ENCODE measurements around the gene TCOF1.
"Not testable (repeated sequence)": the region's sequence is repeated elsewhere in the genome, so short reads cannot be mapped to it uniquely, and the experiment has no call there.

Gene TCOF1

DNA sequence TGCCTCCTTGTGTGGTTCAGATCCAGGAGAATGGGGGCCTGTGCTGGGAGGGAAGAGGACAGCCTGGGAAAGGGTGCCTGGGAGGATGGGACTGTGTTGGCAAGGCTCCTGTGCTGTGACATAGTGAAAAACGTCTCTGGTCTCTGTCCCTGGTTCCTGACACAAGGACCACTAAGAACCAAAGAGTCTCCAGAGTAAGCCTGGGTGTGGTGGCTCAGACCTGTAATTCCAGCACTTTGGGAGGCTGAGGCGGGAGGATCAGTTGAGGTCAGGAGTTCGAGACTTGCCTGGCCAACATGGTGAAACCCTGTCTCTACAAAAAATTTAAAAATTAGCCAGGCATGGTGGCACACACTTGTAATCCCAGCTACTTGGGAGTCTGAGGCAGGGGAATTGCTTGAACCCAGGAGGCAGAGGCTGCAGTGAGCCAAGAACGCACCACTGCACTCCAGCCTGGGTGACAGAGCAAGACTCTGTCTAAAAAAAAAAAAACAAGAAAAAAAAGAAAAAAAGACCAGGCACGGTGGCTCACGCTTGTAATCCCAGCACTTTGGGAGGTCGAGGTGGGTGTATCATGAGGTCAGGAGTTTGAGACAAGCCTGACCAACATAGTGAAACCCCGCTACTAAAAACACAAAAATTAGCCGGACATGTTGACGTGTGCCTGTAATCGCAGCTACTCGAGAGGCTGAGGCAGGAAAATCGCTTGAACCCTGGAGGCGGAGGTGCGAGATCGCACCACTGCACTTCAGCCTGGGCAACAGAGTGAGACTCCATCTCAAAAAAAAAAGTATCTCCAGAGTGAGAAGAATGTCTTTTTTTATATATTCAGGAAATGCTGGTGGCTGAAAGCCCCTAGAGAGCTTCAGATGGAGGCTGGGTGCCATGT, 56.6 kb downstream of the TCOF1 start:
- not testable (repeated sequence) for H3K9me3 Mint-ChIP-seq, DNase-seq, H3K27me3 Mint-ChIP-seq
- Mint-ChIP-seq H3K4me1 (peaks cover 34% of the 10 kb centered on the region), H3K36me3 (peaks cover 13% of the 10 kb centered on the region), H3K4me3 (peak overlapping the region; percentile 94), H3K27ac (peak overlapping the region; percentile 99)
- CTCF ChIA-PET: interaction anchor here (1.3 to 5.4 kb wide), 2 partner anchors 15 to 36 kb away, joined by 4 to 31 read pairs; partner anchors contain the start of gene RPS14

DNA sequence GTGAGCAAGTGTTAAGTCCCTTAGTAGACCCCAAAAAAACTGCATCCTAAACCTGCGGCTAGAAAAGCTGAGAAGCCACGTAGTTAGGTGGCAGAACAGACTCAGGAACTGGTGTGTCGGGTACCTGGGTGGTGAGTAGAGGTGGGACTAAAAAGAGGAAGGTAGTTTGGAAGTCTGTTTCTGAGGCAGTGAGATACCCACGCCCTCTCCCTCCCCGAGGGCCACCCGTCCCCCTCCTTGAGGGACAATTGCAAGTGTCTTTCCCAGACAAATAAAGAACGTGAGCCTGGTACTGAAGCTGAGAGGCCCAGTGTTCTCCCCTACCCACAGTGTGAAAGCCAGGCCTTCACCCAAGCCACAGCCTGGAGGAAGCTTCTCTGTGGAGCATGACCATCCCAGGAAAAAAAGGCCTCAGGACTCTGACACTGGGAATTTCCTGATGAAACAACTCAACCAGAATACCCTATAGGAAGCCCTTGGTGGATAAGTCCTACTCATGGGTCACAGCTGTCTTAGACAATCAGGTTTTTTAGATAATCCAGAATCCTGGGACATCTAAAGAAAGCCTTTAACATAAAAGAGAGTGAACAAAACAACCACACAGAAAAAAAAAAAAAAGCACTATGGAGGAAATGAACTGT, 62.3 kb downstream of the TCOF1 start:
- CTCF ChIA-PET: no interaction called here
- H3K4me3 Mint-ChIP-seq: no peak overlapping the region
- peak; percentile 10 for DNase-seq

GRCh38 chr5:150422075-150422474, 64.6 kb downstream of the TCOF1 start:
- Mint-ChIP-seq H3K36me3 (no peaks in the 10 kb centered on the region), H3K4me1 (peaks cover 4% of the 10 kb centered on the region), H3K27ac (no peak overlapping the region), H3K27me3 (peaks cover 36% of the 10 kb centered on the region), H3K9me3 (no peaks in the 10 kb centered on the region), H3K4me3 (no peak overlapping the region)
- CTCF ChIA-PET: no interaction called here
- peak; percentile 5 for DNase-seq

More for the DNA sequence above, 62.3 kb downstream of the TCOF1 start:
- peaks cover 29% of the 10 kb centered on the region for H3K27me3 Mint-ChIP-seq
- peaks cover 4% of the 10 kb centered on the region for H3K4me1 Mint-ChIP-seq
- H3K27ac Mint-ChIP-seq: no peak overlapping the region
- no peaks in the 10 kb centered on the region for H3K9me3 Mint-ChIP-seq
- no peaks in the 10 kb centered on the region for H3K36me3 Mint-ChIP-seq

- CTCF ChIA-PET: interaction anchor here (1.1 kb wide), 1 partner anchor 1308 kb away, joined by 3 read pairs; no protein-coding TSS in a partner anchor
- H3K4me3 Mint-ChIP-seq: no peak overlapping the region
- no peaks in the 10 kb centered on the region for H3K36me3 Mint-ChIP-seq
- no peak overlapping the region for H3K27ac Mint-ChIP-seq
- H3K4me1 Mint-ChIP-seq: peaks cover 4% of the 10 kb centered on the region
- H3K27me3 Mint-ChIP-seq: peaks cover 41% of the 10 kb centered on the region
- no peaks in the 10 kb centered on the region for H3K9me3 Mint-ChIP-seq
- DNase-seq: no peak
Measured at GRCh38 chr5:150422758-150423157, 65.3 kb downstream of the TCOF1 start.

GRCh38 chr5:150426165-150426564, 68.7 kb downstream of the TCOF1 start:
- not testable (repeated sequence) for H3K4me3 Mint-ChIP-seq, DNase-seq, H3K9me3 Mint-ChIP-seq, H3K4me1 Mint-ChIP-seq, H3K27ac Mint-ChIP-seq, H3K36me3 Mint-ChIP-seq
- CTCF ChIA-PET: interaction anchor here (0.6 kb wide), 1 partner anchor 10 kb away, joined by 4 read pairs; no protein-coding TSS in a partner anchor
- H3K27me3 Mint-ChIP-seq: peaks cover 42% of the 10 kb centered on the region

GRCh38 chr5:150428106-150428876, 70.8 kb downstream of the TCOF1 start:
- Mint-ChIP-seq H3K4me1 (no peaks in the 10 kb centered on the region), H3K27me3 (peaks cover 28% of the 10 kb centered on the region), H3K36me3 (no peaks in the 10 kb centered on the region), H3K4me3 (no peak overlapping the region), H3K9me3 (no peaks in the 10 kb centered on the region), H3K27ac (no peak overlapping the region)
- CTCF ChIA-PET: interaction anchor here (1.2 kb wide), 1 partner anchor 9 kb away, joined by 3 read pairs; no protein-coding TSS in a partner anchor
- no peak for DNase-seq

DNA sequence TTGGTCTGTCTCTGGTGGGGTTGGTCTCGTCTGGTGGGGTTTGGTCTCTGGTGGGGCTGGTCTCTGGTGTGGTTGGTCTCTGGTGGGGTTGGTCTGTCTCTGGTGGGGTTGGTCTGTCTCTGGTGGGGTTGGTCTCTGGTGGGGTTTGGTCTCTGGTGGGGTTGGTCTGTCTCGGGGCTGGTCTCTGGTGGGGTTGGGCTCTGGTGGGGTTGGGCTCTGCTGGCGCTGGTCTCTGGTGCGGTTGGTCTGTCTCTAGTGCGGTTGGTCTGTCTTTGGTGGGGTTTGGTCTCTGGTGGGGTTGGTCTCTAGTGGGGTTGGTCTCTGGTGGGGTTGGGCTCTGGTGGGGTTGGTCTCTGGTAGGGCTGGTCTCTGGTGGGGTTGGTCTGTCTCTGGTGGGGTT, 71.5 kb downstream of the TCOF1 start:
- Mint-ChIP-seq H3K36me3 (no peaks in the 10 kb centered on the region), H3K9me3 (no peaks in the 10 kb centered on the region), H3K27ac (no peak overlapping the region), H3K4me1 (no peaks in the 10 kb centered on the region), H3K4me3 (no peak overlapping the region), H3K27me3 (peaks cover 23% of the 10 kb centered on the region)
- no peak for DNase-seq
- CTCF ChIA-PET: no interaction called here

GRCh38 chr5:150429410-150429873, 71.9 kb downstream of the TCOF1 start:
- no peaks in the 10 kb centered on the region for H3K9me3 Mint-ChIP-seq
- CTCF ChIA-PET: no interaction called here
- no peaks in the 10 kb centered on the region for H3K4me1 Mint-ChIP-seq
- H3K4me3 Mint-ChIP-seq: no peak overlapping the region
- no peak for DNase-seq
- H3K27me3 Mint-ChIP-seq: peaks cover 23% of the 10 kb centered on the region
- H3K36me3 Mint-ChIP-seq: no peaks in the 10 kb centered on the region
- H3K27ac Mint-ChIP-seq: no peak overlapping the region

DNA sequence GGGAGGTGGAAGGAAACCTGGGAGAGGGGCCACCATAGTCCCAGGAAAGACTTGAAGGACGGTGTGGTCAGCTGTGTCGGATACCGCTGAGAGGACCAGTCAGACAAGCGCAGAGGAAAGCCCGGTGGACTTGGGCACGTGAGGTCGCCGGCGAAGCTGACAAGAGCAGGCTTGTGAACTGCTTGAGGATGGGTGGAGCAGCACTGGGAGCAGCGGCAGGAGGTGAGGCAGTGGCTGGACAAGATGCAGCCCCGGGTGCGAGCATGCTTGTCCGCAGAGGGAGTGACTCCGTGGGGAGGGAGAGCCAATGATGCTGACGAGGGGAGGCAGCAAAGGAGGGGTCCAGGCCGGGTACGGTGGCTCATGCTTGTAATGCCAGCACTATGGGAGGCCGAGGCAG, 73.6 kb downstream of the TCOF1 start:
- Mint-ChIP-seq H3K4me3 (no peak overlapping the region), H3K27ac (no peak overlapping the region), H3K36me3 (no peaks in the 10 kb centered on the region), H3K27me3 (peaks cover 15% of the 10 kb centered on the region), H3K9me3 (no peaks in the 10 kb centered on the region), H3K4me1 (peaks cover 4% of the 10 kb centered on the region)
- CTCF ChIA-PET: no interaction called here
- no peak for DNase-seq

DNA sequence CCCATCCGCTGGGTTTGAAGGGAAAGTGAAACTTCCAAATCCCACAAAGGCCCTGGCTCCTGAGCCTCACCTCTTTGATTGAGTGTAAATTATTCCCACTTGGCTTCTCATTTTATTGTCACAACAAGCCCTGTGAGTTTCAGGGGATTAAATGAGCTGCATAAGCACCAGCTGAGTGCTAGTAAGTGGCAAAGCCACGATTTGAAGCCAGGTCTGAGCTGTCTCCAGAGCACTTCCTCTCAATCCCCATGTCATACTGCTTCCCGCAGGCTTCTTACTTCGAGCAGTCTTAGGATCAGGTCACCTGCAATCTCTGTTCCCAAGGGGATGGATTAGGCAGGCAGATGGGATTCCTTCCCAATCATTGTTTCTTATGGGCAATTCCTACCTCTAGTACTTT, 74.1 kb downstream of the TCOF1 start:
- no peak overlapping the region for H3K27ac Mint-ChIP-seq
- peaks cover 9% of the 10 kb centered on the region for H3K4me1 Mint-ChIP-seq
- no peaks in the 10 kb centered on the region for H3K9me3 Mint-ChIP-seq
- CTCF ChIA-PET: no interaction called here
- H3K4me3 Mint-ChIP-seq: no peak overlapping the region
- H3K36me3 Mint-ChIP-seq: no peaks in the 10 kb centered on the region
- DNase-seq: no peak
- H3K27me3 Mint-ChIP-seq: peaks cover 19% of the 10 kb centered on the region

GRCh38 chr5:150434464-150434863, 77.0 kb downstream of the TCOF1 start:
- CTCF ChIA-PET: interaction anchor here (1.2 to 2.7 kb wide), 2 partner anchors 24 to 36 kb away, joined by 3 to 15 read pairs; no protein-coding TSS in a partner anchor
- peaks cover 15% of the 10 kb centered on the region for H3K4me1 Mint-ChIP-seq
- H3K4me3 Mint-ChIP-seq: no peak overlapping the region
- DNase-seq: no peak
- H3K27me3 Mint-ChIP-seq: peaks cover 16% of the 10 kb centered on the region
- H3K36me3 Mint-ChIP-seq: no peaks in the 10 kb centered on the region
- no peaks in the 10 kb centered on the region for H3K9me3 Mint-ChIP-seq
- H3K27ac Mint-ChIP-seq: no peak overlapping the region

GRCh38 chr5:150436141-150436680, 78.7 kb downstream of the TCOF1 start:
- peak overlapping the region; percentile 15 for H3K27ac Mint-ChIP-seq
- peaks cover 11% of the 10 kb centered on the region for H3K27me3 Mint-ChIP-seq
- H3K4me3 Mint-ChIP-seq: no peak overlapping the region
- no peaks in the 10 kb centered on the region for H3K9me3 Mint-ChIP-seq
- H3K4me1 Mint-ChIP-seq: peaks cover 15% of the 10 kb centered on the region
- peaks cover 3% of the 10 kb centered on the region for H3K36me3 Mint-ChIP-seq
- CTCF ChIA-PET: interaction anchor here (0.6 to 2.7 kb wide), 13 partner anchors 10 to 852 kb away, joined by 3 to 17 read pairs (median 4); partner anchors contain the start of genes CD74 and RPS14
- peak; percentile 95 for DNase-seq

DNA sequence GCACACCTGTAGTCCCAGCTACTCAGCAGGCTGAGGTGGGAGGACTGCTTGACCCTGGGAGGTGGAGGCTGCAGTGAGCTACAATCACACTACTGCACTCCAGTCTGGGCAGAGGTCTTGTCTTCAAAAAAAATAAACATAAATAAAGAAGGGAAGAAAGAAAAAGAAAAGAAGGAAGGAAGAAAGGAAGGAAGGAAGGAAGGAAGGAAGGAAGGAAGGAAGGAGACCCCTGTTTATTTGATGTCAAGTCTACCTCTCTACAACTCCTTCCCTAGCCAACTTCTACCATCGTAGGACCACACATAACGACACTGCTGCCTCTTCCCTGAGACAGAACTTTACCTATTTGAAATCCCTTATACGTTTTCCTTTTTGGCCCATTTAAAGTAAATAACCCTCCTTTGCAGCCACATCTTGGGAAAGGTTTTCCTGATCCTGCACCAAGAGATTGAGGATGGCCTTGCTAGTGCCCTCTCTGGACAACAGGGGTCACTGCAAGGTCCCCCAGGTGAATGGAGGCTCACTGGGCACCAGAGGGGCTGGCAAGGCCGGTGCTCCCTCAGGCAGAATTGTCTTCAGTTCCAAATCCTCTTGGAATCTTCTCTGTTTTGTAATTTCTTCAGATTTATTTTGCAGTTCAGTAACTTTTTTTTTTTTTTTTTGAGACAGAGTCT, 81.5 kb downstream of the TCOF1 start:
- DNase-seq: no peak
- no peaks in the 10 kb centered on the region for H3K9me3 Mint-ChIP-seq
- peaks cover 11% of the 10 kb centered on the region for H3K27me3 Mint-ChIP-seq
- H3K4me1 Mint-ChIP-seq: peaks cover 15% of the 10 kb centered on the region
- H3K27ac Mint-ChIP-seq: no peak overlapping the region
- peaks cover 18% of the 10 kb centered on the region for H3K36me3 Mint-ChIP-seq
- CTCF ChIA-PET: interaction anchor here (1.4 to 1.5 kb wide), 2 partner anchors 11 to 22 kb away, joined by 3 read pairs; partner anchors contain the start of gene RPS14
- no peak overlapping the region for H3K4me3 Mint-ChIP-seq

Data from activated naive CD4-positive, alpha-beta T cell treated with anti-CD3 and anti-CD28 coated beads, Interleukin-2, amount 10 ng/mL, durations not matched to agents 7 days and 5 days (primary cell).